GM19193 (cell line): ENCODE results near the gene DSTYK.

Source experiments
- POLR2A ChIP-seq: IDR thresholded peaks from 4 replicates; pipeline ENCODE4 v1.6.1; 2011; ENCODE audit not compliant: insufficient read depth, insufficient read length; ENCODE audit errors: extremely low read depth

The DSTYK gene

GRCh38 chr1:205246351-205247119 lies 35.0 kb upstream of the DSTYK start:
- no peak for TF ChIP-seq POLR2A

GRCh38 chr1:205245096-205245495 lies 33.6 kb upstream of the DSTYK start:
- no peak for TF ChIP-seq POLR2A

- TF ChIP-seq POLR2A, result no peak
These were observed 32.9 kb upstream of the DSTYK start for GRCh38 chr1:205244384-205244783.

DNA sequence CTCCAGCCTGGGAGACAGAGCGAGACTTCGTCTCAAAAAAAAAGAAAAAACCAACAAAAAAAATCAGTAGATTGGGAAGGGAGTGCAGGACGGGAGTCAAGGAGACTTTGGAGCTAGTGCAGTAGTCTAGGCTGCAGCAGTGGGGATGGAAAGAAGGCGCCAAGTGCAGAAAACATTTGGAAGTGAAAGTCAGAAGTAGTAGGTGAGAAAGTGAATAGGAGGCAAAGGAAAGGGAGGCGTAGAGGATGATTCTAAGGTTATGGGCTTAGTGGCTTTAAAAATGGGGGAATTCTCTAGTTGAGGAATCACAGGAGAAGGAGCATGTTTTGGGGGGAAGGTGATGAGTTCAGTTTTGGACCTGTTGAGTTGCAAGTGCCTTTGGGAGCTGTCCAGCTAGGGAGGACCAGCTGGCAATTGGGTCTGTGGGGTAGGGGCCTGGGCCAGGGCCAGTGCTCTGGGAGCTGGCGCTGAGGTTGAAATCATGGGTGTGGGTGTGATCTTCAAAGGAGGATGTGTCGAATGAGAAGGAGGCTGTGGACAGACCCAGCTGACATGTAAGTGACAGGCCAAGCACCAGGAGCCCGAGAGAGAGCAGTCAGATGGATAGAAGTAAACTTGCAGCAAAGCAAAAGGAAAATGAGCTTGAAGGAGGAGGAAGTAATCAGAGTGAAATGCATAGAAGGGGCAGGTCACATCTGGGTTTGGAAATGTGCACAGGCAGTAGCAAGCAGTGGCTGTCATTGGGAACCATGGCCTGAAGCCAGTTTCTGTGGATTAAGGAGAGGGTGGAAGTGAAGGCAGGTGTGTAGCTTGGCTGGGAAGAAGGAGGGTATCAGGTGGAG lies 32.1 kb upstream of the DSTYK start:
- no peak for TF ChIP-seq POLR2A

DNA sequence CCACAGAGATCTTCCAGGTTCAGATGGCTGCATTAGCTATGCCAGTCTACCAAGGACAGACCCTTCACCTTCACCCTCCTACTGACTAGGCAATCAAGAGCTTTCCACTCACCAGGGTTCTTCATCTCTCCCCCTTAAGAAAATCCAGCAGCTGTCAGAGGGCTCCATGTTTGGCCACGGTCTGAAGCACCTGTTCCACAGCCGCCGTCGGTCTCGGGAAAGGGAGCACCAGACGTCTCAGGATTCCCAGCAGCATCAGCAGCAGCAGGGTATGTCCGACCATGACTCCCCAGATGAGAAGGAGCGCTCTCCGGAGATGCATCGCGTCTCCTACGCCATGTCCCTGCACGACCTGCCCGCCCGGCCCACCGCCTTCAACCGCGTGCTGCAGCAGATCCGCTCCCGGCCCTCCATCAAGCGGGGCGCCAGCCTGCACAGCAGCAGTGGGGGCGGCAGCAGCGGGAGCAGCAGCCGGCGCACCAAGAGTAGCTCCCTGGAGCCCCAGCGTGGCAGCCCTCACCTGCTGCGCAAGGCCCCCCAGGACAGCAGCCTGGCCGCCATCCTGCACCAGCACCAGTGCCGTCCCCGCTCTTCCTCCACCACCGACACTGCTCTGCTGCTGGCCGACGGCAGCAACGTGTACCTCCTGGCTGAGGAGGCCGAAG lies 30.0 kb upstream of the DSTYK start:
- TF ChIP-seq POLR2A, result no peak

DNA sequence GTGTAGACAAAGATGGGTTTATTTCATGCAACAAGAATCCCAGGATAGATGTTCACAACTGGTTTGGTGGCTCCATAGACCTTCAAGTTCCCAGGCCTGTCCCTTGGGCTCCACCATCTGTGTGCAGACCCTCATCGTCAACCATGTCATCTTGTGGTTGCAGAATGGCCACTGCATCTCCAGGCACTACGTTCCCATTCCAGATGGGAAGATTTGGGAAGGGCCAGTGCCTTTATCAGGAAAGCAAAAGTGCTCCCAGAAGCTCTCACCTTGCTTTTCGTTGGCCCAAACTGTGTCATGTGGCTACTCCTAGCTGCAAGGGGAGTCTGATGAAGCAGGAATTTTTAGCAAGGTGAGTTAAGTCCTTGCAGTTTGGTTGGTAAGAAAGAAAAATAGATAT lies 29.1 kb upstream of the DSTYK start:
- TF ChIP-seq POLR2A, result no peak

- no peak for TF ChIP-seq POLR2A
These were observed 28.6 kb upstream of the DSTYK start for GRCh38 chr1:205240118-205240517.

DNA sequence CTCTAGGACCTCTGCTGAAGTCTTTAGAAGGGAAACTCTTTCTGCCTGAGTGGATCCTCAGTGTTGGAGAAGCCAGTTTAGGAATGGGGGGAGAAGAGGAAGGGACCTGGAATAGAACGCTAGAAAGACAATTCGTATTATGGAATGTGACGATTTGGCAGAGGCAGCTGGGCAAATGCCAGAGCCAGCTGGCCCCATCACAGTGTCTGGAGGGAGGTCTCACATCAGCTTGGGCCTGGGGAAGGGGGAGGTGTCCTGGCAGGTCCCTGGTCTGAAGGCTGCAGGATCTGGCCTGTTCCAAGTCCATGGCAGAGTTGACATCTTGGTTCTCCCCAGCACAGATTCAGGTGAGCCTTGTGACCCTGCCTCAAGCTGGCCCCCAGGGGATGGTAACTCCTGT lies 27.6 kb upstream of the DSTYK start:
- TF ChIP-seq POLR2A, result no peak

DNA sequence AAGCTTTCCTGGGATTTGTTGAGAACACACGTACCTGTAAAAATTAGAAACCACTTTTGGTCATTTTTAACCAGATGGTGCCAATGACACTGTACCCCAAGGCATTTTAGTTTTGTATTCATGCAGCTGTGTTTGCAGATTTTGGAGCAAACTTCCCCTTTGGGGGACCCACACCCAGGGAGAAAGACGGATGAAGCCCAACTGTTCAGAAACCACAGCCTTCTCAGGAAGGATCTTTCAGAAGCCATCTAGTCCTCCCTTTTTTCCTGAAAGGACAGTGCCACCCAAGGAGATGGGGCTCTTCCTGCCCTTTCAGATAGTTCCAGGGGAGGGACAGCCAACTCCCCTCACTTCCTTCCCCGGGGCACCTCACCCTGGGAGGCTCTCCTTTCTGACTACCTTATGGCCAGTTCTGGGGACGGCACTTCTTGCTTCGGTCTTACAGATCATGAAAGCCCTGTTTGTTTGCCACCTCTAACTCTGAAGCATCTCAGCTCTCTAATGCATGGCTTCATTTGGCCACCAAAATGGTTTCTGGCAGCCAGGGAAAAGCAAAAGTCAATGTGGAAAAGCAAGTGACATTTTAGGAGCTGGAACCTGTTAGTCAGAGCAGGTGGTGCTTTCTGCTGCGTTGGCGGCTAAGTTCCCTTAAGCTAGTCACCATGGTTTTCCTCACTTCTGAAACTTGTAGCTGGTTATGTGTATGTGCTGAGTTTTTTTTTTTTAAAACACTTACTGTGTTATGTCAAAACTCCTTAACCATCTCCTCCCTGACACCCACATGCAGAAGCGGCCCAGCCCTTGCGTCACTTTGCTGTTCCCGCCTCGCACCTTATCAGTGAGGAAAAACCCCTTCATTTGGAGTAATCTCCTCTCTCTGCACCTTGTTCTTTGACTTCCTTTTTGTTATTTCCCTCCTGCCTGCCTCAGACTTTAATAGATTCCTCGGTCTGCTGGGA lies 26.3 kb upstream of the DSTYK start:
- TF ChIP-seq POLR2A, result no peak

DNA sequence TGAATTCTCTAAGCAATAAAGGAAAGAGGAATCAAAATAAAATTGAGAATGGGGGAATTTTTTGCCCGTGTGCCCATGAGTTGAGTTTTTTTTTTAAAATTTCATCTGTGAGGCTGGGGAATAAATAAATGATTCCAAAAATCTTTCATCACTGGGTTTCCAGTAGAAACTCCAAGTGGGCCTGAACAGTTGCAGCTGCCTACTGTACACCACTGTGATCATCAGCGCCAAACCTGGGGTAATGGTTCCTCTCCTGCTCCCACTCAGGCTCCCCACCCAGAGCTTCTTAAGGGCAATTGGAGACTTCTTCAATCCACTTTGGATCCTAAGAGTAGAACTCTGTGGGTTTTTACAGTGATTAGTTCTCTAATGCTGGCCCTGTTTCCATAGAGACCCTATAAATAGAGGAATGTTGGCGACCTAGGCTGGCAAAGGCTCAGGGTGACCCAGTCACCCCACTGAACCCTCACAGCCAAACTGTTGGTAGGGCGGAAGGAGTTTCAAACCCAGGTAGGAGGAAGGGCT lies 25.5 kb upstream of the DSTYK start:
- TF ChIP-seq POLR2A, result no peak

GRCh38 chr1:205236526-205236925 lies 25.0 kb upstream of the DSTYK start:
- no peak for TF ChIP-seq POLR2A

- TF ChIP-seq POLR2A, result no peak
These were observed 24.4 kb upstream of the DSTYK start for GRCh38 chr1:205235951-205236350.

DNA sequence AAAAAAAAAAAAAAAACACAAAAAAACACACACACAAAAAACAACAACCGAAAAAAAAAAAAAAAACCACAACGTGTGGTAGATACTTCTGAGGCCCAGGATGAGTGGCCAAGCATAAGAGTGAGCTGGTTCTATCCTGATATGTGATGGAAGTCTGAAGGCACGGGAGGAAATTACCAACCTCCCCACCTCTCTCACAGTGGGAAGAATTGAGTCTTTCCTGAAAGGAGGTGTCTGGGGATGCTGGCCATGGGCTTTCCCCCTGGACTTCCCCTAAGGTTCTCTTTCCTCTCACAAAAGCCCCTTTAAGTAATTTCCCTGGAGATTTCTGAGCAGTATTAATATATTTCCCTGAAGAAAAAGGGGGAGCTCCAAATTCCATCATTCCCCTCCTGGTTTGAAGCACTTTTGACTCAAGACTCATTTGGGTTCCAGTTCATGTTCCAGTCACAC lies 21.5 kb upstream of the DSTYK start:
- no peak for TF ChIP-seq POLR2A
